ENCODE results near the gene VAC14. TPM values are rescaled to one million over a fixed set of nuclear protein-coding genes. Genes with fewer than 3 reads are reported as not detected.
A peak's percentile ranks its signal among the peaks of the same experiment; 100 is the strongest.

Gene VAC14
- total RNA-seq, 4 donors from 2014 or later, result 20.1 to 47.8 (median 39.0) TPM

- DNase-seq (ENCODE audit: low spot score in 2 of 2), result no peak
- TF ChIP-seq CTCF (IDR thresholded peaks at IDR 0.05), result no peak
- H3K4me3 ChIP-seq (ENCODE audit: low read depth, poor library complexity, severe bottlenecking), result no peak overlapping the region
- WGBS, 2 donors, result 70 to 79% methylated on average over 22 of the region's 22 CpGs
- intact Hi-C loops (cut with DNase I; ENCODE audit: low total_unique reads), result no loop called here
Observed at GRCh38 chr16:70689035-70689969, 111.7 kb downstream of the VAC14 start.

- WGBS, 2 donors, result 27 to 39% methylated on average over 4 to 8 of the region's 8 CpGs
- peak in 1 of 2 donors; percentile 95 for DNase-seq (ENCODE audit: low spot score in 2 of 2)
Observed at GRCh38 chr16:70688246-70688742, 112.7 kb downstream of the VAC14 start.

GRCh38 chr16:70687671-70688245 lies 113.2 kb downstream of the VAC14 start:
- WGBS, 2 donors, result 75 to 85% methylated on average over 13 to 18 of the region's 18 CpGs
- DNase-seq (ENCODE audit: low spot score in 2 of 2), result no peak
- TF ChIP-seq CTCF (IDR thresholded peaks at IDR 0.05), result no peak
- TF ChIP-seq POLR2A (IDR thresholded peaks at IDR 0.05), result no peak
- no peak overlapping the region for H3K4me3 ChIP-seq (ENCODE audit: low read depth, poor library complexity, severe bottlenecking)
- intact Hi-C loops (cut with DNase I; ENCODE audit: low total_unique reads), result no loop called here

More at GRCh38 chr16:70688246-70688742, 112.7 kb downstream of the VAC14 start:
- intact Hi-C loops (cut with DNase I; ENCODE audit: low total_unique reads), result no loop called here
- no peak overlapping the region for H3K4me3 ChIP-seq (ENCODE audit: low read depth, poor library complexity, severe bottlenecking)
- TF ChIP-seq CTCF (IDR thresholded peaks at IDR 0.05) (no peak), POLR2A (IDR thresholded peaks at IDR 0.05) (no peak)

- no peak for DNase-seq (ENCODE audit: low spot score in 2 of 2)
- TF ChIP-seq POLR2A (IDR thresholded peaks at IDR 0.05) (no peak), CTCF (IDR thresholded peaks at IDR 0.05) (no peak)
- intact Hi-C loops (cut with DNase I; ENCODE audit: low total_unique reads), result no loop called here
- H3K4me3 ChIP-seq (ENCODE audit: low read depth, poor library complexity, severe bottlenecking), result no peak overlapping the region
- WGBS, 2 donors, result 28 to 32% methylated on average over 5 of the region's 5 CpGs
Observed at GRCh38 chr16:70687102-70687511, 113.9 kb downstream of the VAC14 start.

- WGBS, 2 donors, result 29 to 34% methylated on average over 27 to 28 of the region's 29 CpGs
- no peak for TF ChIP-seq CTCF (IDR thresholded peaks at IDR 0.05)
- TF ChIP-seq POLR2A (IDR thresholded peaks at IDR 0.05), result no peak
- DNase-seq (ENCODE audit: low spot score in 2 of 2), result no peak
- no peak overlapping the region for H3K4me3 ChIP-seq (ENCODE audit: low read depth, poor library complexity, severe bottlenecking)
- intact Hi-C loops (cut with DNase I; ENCODE audit: low total_unique reads), result no loop called here
Observed at GRCh38 chr16:70686376-70687101, 114.4 kb downstream of the VAC14 start.

All from lower leg skin (tissue), 4 donors.